Right atrium auricular region (tissue), 2 donors: ENCODE measurements around the gene NKX6-1. TPM values are rescaled to one million over a fixed set of nuclear protein-coding genes. Genes with fewer than 3 reads are reported as not detected.

ENCODE experiments used
- DNase-seq: peaks from one replicate; pipeline ENCODE4 v3.0.0-alpha.2; 2019; ENCODE audit warnings: low spot score
- H3K27ac ChIP-seq, 2 donors: fragments of 200-600 bp; sonication (generic); 1 replicate in 1 of 2; 2 replicates in 1 of 2; pipeline ENCODE4 v1.5.1; 2016 to 2019
- H3K27me3 ChIP-seq, 2 donors: fragments of 200-600 bp; sonication (generic); one replicate each; pipeline versions ENCODE4 v1.5.1 to v1.6.0; 2017 to 2019
- H3K36me3 ChIP-seq: fragments of 200-600 bp; sonication (generic); one replicate; pipeline ENCODE4 v1.5.1; 2016
- H3K4me1 ChIP-seq, 2 donors: fragments of 200-600 bp; sonication (generic); one replicate each; pipeline versions ENCODE4 v1.5.1 to v1.6.0; 2017 to 2019
- H3K4me3 ChIP-seq, 2 donors: fragments of 200-600 bp; sonication (generic); 1 replicate in 1 of 2; 2 replicates in 1 of 2; pipeline ENCODE4 v1.5.1; 2017 to 2019; ENCODE audit warnings: mild to moderate bottlenecking in 1 of 2, moderate library complexity in 1 of 2
- H3K9me3 ChIP-seq, 2 donors: fragments of 200-600 bp; sonication (generic); one replicate each; pipeline ENCODE4 v1.5.1; 2019
- CTCF ChIP-seq, 2 donors: fragments of 200-600 bp; sonication (generic); IDR thresholded peaks; one replicate each; pipeline ENCODE4 v1.5.1; 2019; ENCODE audit warnings: antibody characterized with exemption in 2 of 2
- total RNA-seq, 2 donors: library from RNA; depleted of rRNA; stranded (reverse); fragments of >200 nt; gene quantifications; one replicate each; pipeline ENCODE4 v1.1.0, GENCODE V29; 2016

Gene NKX6-1
- total RNA-seq = not detected

GRCh38 chr4:84498935-84499623, at the start of gene NKX6-1:
Gene NKX6-1, minus strand, starts transcription at chr4:84499292. Its CDS starts 1,064 bp downstream, at chr4:84498228.
- H3K4me1 ChIP-seq = peaks cover 0 to 45% of the 10 kb centered on the region in 2 donors
- no peaks in the 10 kb centered on the region for H3K9me3 ChIP-seq
- no peaks in the 10 kb centered on the region for H3K36me3 ChIP-seq
- DNase-seq = no peak
- TF ChIP-seq CTCF (IDR thresholded peaks at IDR 0.05) = no peak
- H3K27me3 ChIP-seq = peaks cover 63 to 97% of the 10 kb centered on the region in 2 donors
- H3K4me3 ChIP-seq = peak within 1 kb of the TSS; percentile 14 to 46
- H3K27ac ChIP-seq = no peak within 1 kb of the TSS

GRCh38 chr4:84547211-84547610, 48.1 kb upstream of the NKX6-1 start:
- H3K36me3 ChIP-seq = no peaks in the 10 kb centered on the region
- no peak for DNase-seq
- H3K4me3 ChIP-seq = no peak overlapping the region
- H3K9me3 ChIP-seq = no peaks in the 10 kb centered on the region
- H3K27ac ChIP-seq = no peak overlapping the region
- TF ChIP-seq CTCF (IDR thresholded peaks at IDR 0.05) = no peak
- H3K27me3 ChIP-seq = no peaks in the 10 kb centered on the region
- H3K4me1 ChIP-seq = no peaks in the 10 kb centered on the region

GRCh38 chr4:84545093-84545492, 46.0 kb upstream of the NKX6-1 start:
- no peak for DNase-seq
- Histone ChIP-seq H3K4me3 (no peak overlapping the region), H3K27me3 (no peaks in the 10 kb centered on the region), H3K4me1 (no peaks in the 10 kb centered on the region), H3K36me3 (no peaks in the 10 kb centered on the region), H3K27ac (no peak overlapping the region), H3K9me3 (no peaks in the 10 kb centered on the region)
- TF ChIP-seq CTCF (IDR thresholded peaks at IDR 0.05) = no peak

DNA sequence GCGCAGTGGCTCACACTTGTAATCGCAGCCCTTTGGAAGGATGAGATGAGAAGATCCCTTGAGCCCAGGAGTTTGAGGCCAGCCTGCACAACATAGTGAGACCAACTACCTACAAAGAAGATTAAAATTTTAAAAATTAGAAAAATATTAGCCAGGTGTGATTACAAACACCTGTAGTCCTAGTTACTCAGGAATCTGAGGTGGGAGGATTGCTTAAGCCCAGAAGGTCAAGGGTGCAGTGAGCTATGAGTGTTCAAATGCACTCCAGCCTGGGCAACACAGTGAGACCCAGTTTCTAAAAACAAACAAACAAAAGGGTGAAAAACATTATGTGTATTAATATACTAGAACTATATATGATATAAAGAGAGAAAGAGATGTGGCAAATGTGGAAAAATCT, 36.8 kb upstream of the NKX6-1 start:
- no peaks in the 10 kb centered on the region for H3K4me1 ChIP-seq
- no peaks in the 10 kb centered on the region for H3K27me3 ChIP-seq
- H3K4me3 ChIP-seq = no peak overlapping the region
- H3K27ac ChIP-seq = no peak overlapping the region
- no peaks in the 10 kb centered on the region for H3K36me3 ChIP-seq
- DNase-seq = no peak
- TF ChIP-seq CTCF (IDR thresholded peaks at IDR 0.05) = no peak
- H3K9me3 ChIP-seq = peaks cover 0 to 6% of the 10 kb centered on the region in 2 donors

- Histone ChIP-seq H3K4me3 (no peak overlapping the region), H3K27me3 (no peaks in the 10 kb centered on the region), H3K36me3 (no peaks in the 10 kb centered on the region), H3K27ac (no peak overlapping the region), H3K9me3 (peaks cover 0 to 6% of the 10 kb centered on the region in 2 donors), H3K4me1 (no peaks in the 10 kb centered on the region)
- TF ChIP-seq CTCF (IDR thresholded peaks at IDR 0.05) = no peak
- no peak for DNase-seq
Observed at GRCh38 chr4:84531689-84532088, 32.6 kb upstream of the NKX6-1 start.

GRCh38 chr4:84530871-84531270, 31.8 kb upstream of the NKX6-1 start:
- H3K4me1 ChIP-seq = no peaks in the 10 kb centered on the region
- H3K4me3 ChIP-seq = no peak overlapping the region
- no peak overlapping the region for H3K27ac ChIP-seq
- TF ChIP-seq CTCF (IDR thresholded peaks at IDR 0.05) = no peak
- peaks cover 0 to 6% of the 10 kb centered on the region in 2 donors for H3K9me3 ChIP-seq
- no peak for DNase-seq
- no peaks in the 10 kb centered on the region for H3K36me3 ChIP-seq
- H3K27me3 ChIP-seq = no peaks in the 10 kb centered on the region
